Measurements from ENCODE around the gene CRTAP. TPM values are rescaled to one million over a fixed set of nuclear protein-coding genes. Genes with fewer than 3 reads are reported as not detected.

The CRTAP gene
- polyA plus RNA-seq, 3 donors, result 134 to 321 (median 317) TPM

DNA sequence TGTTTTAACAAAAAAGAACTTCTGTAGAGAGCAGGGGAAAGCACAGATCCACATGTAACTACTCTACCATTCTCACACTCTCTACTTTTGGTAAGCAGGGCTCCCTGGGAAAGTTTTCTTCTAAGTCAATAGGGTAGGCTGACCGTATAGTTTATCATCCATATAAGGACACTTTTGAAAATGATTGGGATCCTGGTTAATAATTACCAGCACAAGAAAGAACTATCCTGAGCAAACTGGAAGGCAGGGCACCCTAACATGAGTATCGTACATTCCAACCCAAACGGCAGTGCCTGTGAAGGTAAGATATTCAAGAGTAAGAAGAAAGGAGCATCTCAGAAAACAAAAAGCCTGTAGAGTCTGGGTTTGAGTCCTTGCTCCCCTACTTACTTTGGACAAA, 82.7 kb downstream of the CRTAP start:
- Histone ChIP-seq H2AFZ (ENCODE audit: insufficient read depth, low read depth, low read length, poor library complexity, severe bottlenecking) (no peak overlapping the region), H3K36me3 (replicated peaks in 1 of 2; ENCODE audit: control insufficient read depth in 1 of 2, insufficient read depth in 2 of 2, low read length in 2 of 2) (no peaks in the 10 kb centered on the region), H4K20me1 (ENCODE audit: insufficient read depth, low read length) (no peaks in the 10 kb centered on the region), H3K9ac (ENCODE audit: insufficient read depth, low read length, poor library complexity, severe bottlenecking) (no peak overlapping the region), H3K9me3 (replicated peaks in 1 of 2; ENCODE audit: control insufficient read depth in 1 of 2, insufficient read depth in 1 of 2, low read length in 2 of 2) (no peaks in the 10 kb centered on the region), H3K4me1 (ENCODE audit: control insufficient read depth in 1 of 2, insufficient read depth in 2 of 2, low read length in 2 of 2) (no peaks in the 10 kb centered on the region), H3K4me2 (replicated peaks; ENCODE audit: extremely low read depth, low read length, poor library complexity, severe bottlenecking) (no peak overlapping the region), H3K4me3 (replicated peaks in 1 of 3; ENCODE audit: low read depth in 2 of 3, low read length in 3 of 3) (no peak overlapping the region), H3K79me2 (ENCODE audit: insufficient read depth, low read length) (no peaks in the 10 kb centered on the region), H3K27ac (ENCODE audit: low read depth in 1 of 2, low read length in 2 of 2) (no peak overlapping the region), H3K27me3 (ENCODE audit: control insufficient read depth in 2 of 2, insufficient read depth in 2 of 2, low read length in 2 of 2) (no peaks in the 10 kb centered on the region)
- Mint-ChIP-seq H3K4me1 (no peaks in the 10 kb centered on the region), H3K36me3 (no peaks in the 10 kb centered on the region), H3K9me3 (peaks cover 0 to 6% (median 0%) of the 10 kb centered on the region in 7 donors), H3K27me3 (ENCODE audit: low read depth in 3 of 3) (peaks cover 0 to 2% (median 0%) of the 10 kb centered on the region in 3 donors), H3K27ac (no peak overlapping the region), H3K4me3 (no peak overlapping the region)
- intact Hi-C loops (cut with micrococcal nuclease), result no loop called here
- WGBS (ENCODE audit: insufficient coverage), result no CpG with 5 or more reads among the region's 3 CpGs
- TF ChIP-seq, protein P1, sequence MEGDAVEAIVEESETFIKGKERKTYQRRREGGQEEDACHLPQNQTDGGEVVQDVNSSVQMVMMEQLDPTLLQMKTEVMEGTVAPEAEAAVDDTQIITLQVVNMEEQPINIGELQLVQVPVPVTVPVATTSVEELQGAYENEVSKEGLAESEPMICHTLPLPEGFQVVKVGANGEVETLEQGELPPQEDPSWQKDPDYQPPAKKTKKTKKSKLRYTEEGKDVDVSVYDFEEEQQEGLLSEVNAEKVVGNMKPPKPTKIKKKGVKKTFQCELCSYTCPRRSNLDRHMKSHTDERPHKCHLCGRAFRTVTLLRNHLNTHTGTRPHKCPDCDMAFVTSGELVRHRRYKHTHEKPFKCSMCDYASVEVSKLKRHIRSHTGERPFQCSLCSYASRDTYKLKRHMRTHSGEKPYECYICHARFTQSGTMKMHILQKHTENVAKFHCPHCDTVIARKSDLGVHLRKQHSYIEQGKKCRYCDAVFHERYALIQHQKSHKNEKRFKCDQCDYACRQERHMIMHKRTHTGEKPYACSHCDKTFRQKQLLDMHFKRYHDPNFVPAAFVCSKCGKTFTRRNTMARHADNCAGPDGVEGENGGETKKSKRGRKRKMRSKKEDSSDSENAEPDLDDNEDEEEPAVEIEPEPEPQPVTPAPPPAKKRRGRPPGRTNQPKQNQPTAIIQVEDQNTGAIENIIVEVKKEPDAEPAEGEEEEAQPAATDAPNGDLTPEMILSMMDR (IDR thresholded peaks at IDR 0.05), result no peak
- DNase-seq, result no peak

Small RNA genes lying within 50 kb of the gene (small RNA-seq; reads per million reads assigned to genes)
- gene AC123900.1 (ENCODE audit: insufficient read length, low read depth) (not detected), gene RN7SL296P (ENCODE audit: insufficient read length, low read depth) (not detected), gene SUMO2P10 (ENCODE audit: insufficient read length, low read depth) (not detected)

Other genes starting within 250 kb of the CRTAP start
- under 1 TPM in 1 of 3 donors, not detected in 2; 0.04 TPM for gene CCR4, start 162.4 kb upstream of the CRTAP start, polyA plus RNA-seq
- 100 to 1,000 TPM in 2 of 3 donors, 10 to 100 TPM in 1; 79.2 to 169 (median 145) TPM for gene GLB1, start 16.9 kb upstream of the CRTAP start, polyA plus RNA-seq
- gene TMPPE, start 16.9 kb upstream of the CRTAP start, polyA plus RNA-seq, result 1 to 10 TPM; 3.8 to 7.5 (median 4.3) TPM
- gene SUSD5, start 104.8 kb downstream of the CRTAP start, polyA plus RNA-seq, result not detected
- gene FBXL2, start 163.4 kb downstream of the CRTAP start, polyA plus RNA-seq, result not detected

Data from CD14-positive monocyte (primary cell).